GM12878 (cell line): ENCODE results near the gene DAPK3. TPM values are rescaled to one million over a fixed set of nuclear protein-coding genes. Genes with fewer than 3 reads are reported as not detected.

Source experiments
- ATAC-seq: fragments of 200-7000 bp; cut with Tn5 transposase; 3 replicates; pipeline ENCODE4 v1.9.1; 2020; ENCODE audit warnings: mild to moderate bottlenecking, moderate library complexity
- BruUV-seq: library from RNA; stranded (reverse); fragments of 400-500 nt; replicated peaks from 2 replicates; lab custom pipeline; 2021; lab: Mats Ljungman, UMichigan
- CTCF ChIA-PET: fragments of 300-600 bp; sonication (Branson Sonifier 250); formaldehyde crosslinking; extraction: SDS; loops from one replicate; lab custom pipeline; 2021; ENCODE audit warnings: inconsistent platforms; lab: Yijun Ruan, JAX
- POLR2A ChIA-PET: fragments of 350-600 bp; formaldehyde crosslinking; extraction: SDS; loops from one replicate; lab custom pipeline; 2021; ENCODE audit warnings: inconsistent platforms; lab: Charles Lee
- RAD21 ChIA-PET: fragments of 300-600 bp; sonication (Branson Sonifier 250); formaldehyde crosslinking; loops from one replicate; lab custom pipeline; 2023; ENCODE audit warnings: antibody characterized with exemption; ENCODE audit not compliant: unreplicated experiment; lab: Charles Lee
- SMC1A ChIA-PET: fragments of 300-600 bp; sonication (Branson Sonifier 250); formaldehyde crosslinking; loops from one replicate; lab custom pipeline; 2023; ENCODE audit not compliant: unreplicated experiment, uncharacterized antibody; lab: Charles Lee
- DNase-seq: peaks from one replicate; pipeline ENCODE4 v3.0.0-alpha.2; 2011; ENCODE audit warnings: low read depth, low spot score
- FAIRE-seq: peaks from 3 replicates; lab custom pipeline; 2011; peaks lifted over from hg19 to GRCh38; lab: Jason Lieb, UNC
- H2AFZ ChIP-seq: 2 replicates; pipeline ENCODE4 v1.6.0; 2011; ENCODE audit warnings: low read depth, low read length, control low read depth; ENCODE audit not compliant: control insufficient read depth
- H3K27ac ChIP-seq: 2 replicates; pipeline ENCODE4 v1.5.1; 2011; ENCODE audit warnings: control low read depth; ENCODE audit not compliant: control insufficient read depth, insufficient read depth
- H3K27me3 ChIP-seq, 2 experiments: replicated peaks in 1 of 2; 2 replicates each; pipeline versions ENCODE4 v1.6.0 to v1.6.1; 2011; ENCODE audit warnings: low read length in 1 of 2; ENCODE audit not compliant: control insufficient read depth in 2 of 2, insufficient read depth in 2 of 2
- H3K36me3 ChIP-seq, 2 experiments: 2 replicates each; pipeline ENCODE4 v1.5.1; 2011; ENCODE audit warnings: low read length in 1 of 2; ENCODE audit not compliant: control insufficient read depth in 2 of 2, insufficient read depth in 2 of 2
- H3K4me1 ChIP-seq: 2 replicates; pipeline ENCODE4 v1.6.1; 2011; ENCODE audit warnings: mild to moderate bottlenecking, low read length, moderate library complexity, mixed read lengths; ENCODE audit not compliant: control insufficient read depth, insufficient read depth
- H3K4me2 ChIP-seq: 2 replicates; pipeline ENCODE4 v1.6.0; 2011; ENCODE audit warnings: control low read depth; ENCODE audit not compliant: control insufficient read depth, insufficient read depth
- H3K4me3 ChIP-seq: fragments of 200-600 bp; sonication (generic); 2 replicates; pipeline ENCODE4 v1.5.1; 2016
- H3K79me2 ChIP-seq: 2 replicates; pipeline ENCODE4 v1.6.0; 2011; ENCODE audit warnings: low read length; ENCODE audit not compliant: control insufficient read depth, insufficient read depth
- H3K9ac ChIP-seq: 2 replicates; pipeline ENCODE4 v1.8.0; 2011; ENCODE audit warnings: low read length, control low read depth, mixed read lengths; ENCODE audit not compliant: control insufficient read depth, insufficient read depth
- H3K9me3 ChIP-seq: replicated peaks from 3 replicates; pipeline ENCODE4 v1.5.1; 2011; ENCODE audit warnings: mild to moderate bottlenecking, low read length; ENCODE audit not compliant: control insufficient read depth, insufficient read depth
- H4K20me1 ChIP-seq: 2 replicates; pipeline ENCODE4 v1.6.0; 2011; ENCODE audit not compliant: control insufficient read depth, insufficient read depth
- PML ChIP-seq: IDR thresholded peaks from 2 replicates; pipeline ENCODE4 v1.6.1; 2012; ENCODE audit warnings: low read length, inconsistent platforms
- POLR2A ChIP-seq: IDR thresholded peaks from 2 replicates; pipeline ENCODE4 v1.6.1; 2011; ENCODE audit warnings: low read depth, mild to moderate bottlenecking, low read length
- TCF3 ChIP-seq: IDR thresholded peaks from 2 replicates; pipeline ENCODE4 v1.6.1; 2012; ENCODE audit warnings: low read depth, mild to moderate bottlenecking, low read length, borderline replicate concordance; ENCODE audit not compliant: insufficient read depth
- ZNF622 ChIP-seq: fragments of 450-650 bp; IDR thresholded peaks from 2 replicates; pipeline ENCODE4 v1.6.1; 2017; ENCODE audit warnings: mild to moderate bottlenecking, inconsistent platforms
- ZSCAN29 ChIP-seq: fragments of 450-650 bp; IDR thresholded peaks from 2 replicates; pipeline ENCODE4 v1.6.1; 2017; ENCODE audit warnings: mild to moderate bottlenecking, moderate library complexity
- ZZZ3 ChIP-seq: IDR thresholded peaks from 2 replicates; pipeline ENCODE4 v1.6.1; 2011; ENCODE audit warnings: low read depth; ENCODE audit not compliant: control insufficient read depth, insufficient read length
- WGBS: methylation state at CpG from one replicate; pipeline ENCODE4 v1.1.6; 2016; ENCODE audit warnings: low lambda C conversion rate; ENCODE audit not compliant: insufficient replicate concordance, insufficient coverage; ENCODE audit errors: missing lambda C conversion rate; 5-methylcytosine and 5-hydroxymethylcytosine counted together
- in situ Hi-C: fragments of 300-500 bp; cut with MboI; formaldehyde crosslinking; loops from 9 replicates; pipeline ENCODE4 v1.14.3; 2018; ENCODE audit warnings: mixed read lengths
- intact Hi-C: fragments of 100-400 bp; cut with micrococcal nuclease; formaldehyde crosslinking; loops from one replicate; pipeline ENCODE4 v1.14.2; 2022; ENCODE audit not compliant: unreplicated experiment
- polyA plus RNA-seq, 11 experiments: library from polyadenylated mRNA; depleted of rRNA in 4 of 11; unstranded in 6 of 11; stranded (reverse) in 5 of 11; fragments of >200 nt; fragmentation: Nextera tagmentation in 4 of 11; fragmentation: Illumina TruSeq in 1 of 11; extraction: Ambion mirVana in 4 of 11; extraction: Trizol in 1 of 11; gene quantifications; 1 replicate in 1 of 11; 2 replicates in 10 of 11; pipeline versions ENCODE4 v1.2.1 to v1.2.3, GENCODE V29; 2011 to 2016; ENCODE audit warnings: inconsistent platforms in 2 of 11, missing spikeins in 2 of 11, low read depth in 1 of 11
- total RNA-seq, 4 experiments: library from RNA; depleted of rRNA in 3 of 4; stranded (reverse); fragments of >200 nt in 3 of 4; fragmentation: Illumina TruSeq in 1 of 4; extraction: Trizol in 1 of 4; gene quantifications; 2 replicates each; pipeline versions ENCODE4 v1.2.1 to v1.2.3, GENCODE V29; 2013 to 2021

Gene DAPK3
- total and polyA plus RNA-seq, 10 of the 15 experiments (the other 5 are each of a cell fraction or from before 2014, with no cell fraction given): 0.13 to 46.4 (median 24.8) TPM

- Histone ChIP-seq H3K9ac (peak overlapping the region; percentile 15; the same call in 1 of the 2 replicates), H3K4me2 (peak overlapping the region; percentile 89), H3K4me3 (no peak overlapping the region; the same call in 1 of the 2 replicates), H3K27me3 (no peaks in the 10 kb centered on the region), H3K36me3 (peaks cover 53 to 78% of the 10 kb centered on the region in 2 experiments), H4K20me1 (peaks cover 54% of the 10 kb centered on the region), H3K9me3 (no peaks in the 10 kb centered on the region), H2AFZ (no peak overlapping the region), H3K27ac (no peak overlapping the region), H3K4me1 (peaks cover 7% of the 10 kb centered on the region), H3K79me2 (peaks cover 79% of the 10 kb centered on the region)
- RAD21 ChIA-PET: no interaction called here
- ATAC-seq: no peak
- WGBS: 90% methylated on average over 31 of the region's 31 CpGs
- TF ChIP-seq PML: peak; percentile 29; the same call in 1 of the 2 replicates
- no peak for TF ChIP-seq ZNF622
- TF ChIP-seq TCF3: no peak
- TF ChIP-seq ZZZ3: no peak
- TF ChIP-seq ZSCAN29: no peak
- peak; percentile 15; the same call in 1 of the 2 replicates for TF ChIP-seq POLR2A
- no peak for DNase-seq
- FAIRE-seq: no peak
- BruUV-seq: TSS peak; percentile 5
- in situ Hi-C loops: no loop called here
- intact Hi-C loops: no loop called here
- CTCF ChIA-PET: interaction anchor here (1.7 kb wide), 1 partner anchor 9 kb away, joined by 3 read pairs; the partner anchor contains the start of gene DAPK3
- POLR2A ChIA-PET: interaction anchor here (0.6 kb wide), 1 partner anchor 26 kb away, joined by 3 read pairs; no protein-coding TSS in a partner anchor
- SMC1A ChIA-PET: no interaction called here
Measured at GRCh38 chr19:3980353-3981251, 9.7 kb upstream of the DAPK3 start.
